PC-9 (cell line): ENCODE data around the gene PTGR1. TPM values are rescaled to one million over a fixed set of nuclear protein-coding genes. Genes with fewer than 3 reads are reported as not detected.
"Not testable (repeated sequence)": the region's sequence is repeated elsewhere in the genome, so short reads cannot be mapped to it uniquely, and the experiment has no call there.

Source experiments
- BruUV-seq: library from RNA; stranded (reverse); fragments of 400-500 nt; replicated peaks from 2 replicates; lab custom pipeline; 2021; lab: Mats Ljungman, UMichigan
- CTCF ChIA-PET: fragments of 300-600 bp; sonication (Branson Sonifier 250); formaldehyde crosslinking; loops from one replicate; lab custom pipeline; 2022; ENCODE audit warnings: antibody characterized with exemption; lab: Charles Lee
- POLR2A ChIA-PET: fragments of 300-600 bp; sonication (Branson Sonifier 250); formaldehyde crosslinking; loops from one replicate; lab custom pipeline; 2022; ENCODE audit warnings: antibody characterized with exemption; ENCODE audit not compliant: unreplicated experiment; lab: Charles Lee
- DNase-seq, 2 experiments: peaks; one replicate each; pipeline versions ENCODE4 v3.0.0 to v3.0.0-alpha.2; 2015 to 2022; ENCODE audit warnings: mixed read lengths in 1 of 2
- H2AFZ ChIP-seq: fragments of 200-600 bp; sonication (generic); 2 replicates; pipeline ENCODE4 v1.8.1; 2017; ENCODE audit warnings: antibody characterized with exemption
- H3F3A ChIP-seq: fragments of 200-600 bp; sonication (generic); 2 replicates; pipeline ENCODE4 v1.8.1; 2017; ENCODE audit warnings: antibody characterized with exemption, mild to moderate bottlenecking, low read depth; ENCODE audit not compliant: insufficient read depth
- H3K27ac ChIP-seq: fragments of 200-600 bp; sonication (generic); 2 replicates; pipeline ENCODE4 v1.6.1; 2016; ENCODE audit warnings: mixed run types
- H3K27me3 ChIP-seq: fragments of 200-600 bp; sonication (generic); 2 replicates; pipeline ENCODE4 v1.6.1; 2016; ENCODE audit warnings: low read depth, mixed run types; ENCODE audit not compliant: insufficient read depth
- H3K36me3 ChIP-seq: fragments of 200-600 bp; sonication (generic); 2 replicates; pipeline ENCODE4 v1.6.1; 2016; ENCODE audit warnings: low read depth, mixed run types
- H3K4me1 ChIP-seq: fragments of 200-600 bp; sonication (generic); replicated peaks from 2 replicates; pipeline ENCODE4 v1.6.1; 2016; ENCODE audit warnings: mixed run types; ENCODE audit not compliant: insufficient read depth
- H3K4me2 ChIP-seq: fragments of 200-600 bp; sonication (generic); 2 replicates; pipeline ENCODE4 v1.6.1; 2017; ENCODE audit warnings: mixed run types
- H3K4me3 ChIP-seq: fragments of 200-600 bp; sonication (generic); 2 replicates; pipeline ENCODE4 v1.6.1; 2016; ENCODE audit warnings: mixed run types
- H3K79me2 ChIP-seq: fragments of 200-600 bp; sonication (generic); 2 replicates; pipeline ENCODE4 v1.6.1; 2017; ENCODE audit warnings: low read depth, mixed run types
- H3K9me2 ChIP-seq: fragments of 200-600 bp; sonication (generic); 2 replicates; pipeline ENCODE4 v1.8.1; 2017; ENCODE audit warnings: mild to moderate bottlenecking; ENCODE audit not compliant: insufficient read depth
- H3K9me3 ChIP-seq: fragments of 200-600 bp; sonication (generic); 2 replicates; pipeline ENCODE4 v1.8.1; 2016; ENCODE audit warnings: low read depth; ENCODE audit not compliant: insufficient read depth
- H4K20me1 ChIP-seq: fragments of 200-600 bp; sonication (generic); 2 replicates; pipeline ENCODE4 v1.8.1; 2017; ENCODE audit not compliant: insufficient read depth
- EZH2 ChIP-seq: fragments of 200-600 bp; sonication (generic); IDR thresholded peaks from 2 replicates; pipeline ENCODE4 v1.8.0; 2017; ENCODE audit warnings: antibody characterized with exemption, low read depth
- intact Hi-C: fragments of 100-400 bp; cut with micrococcal nuclease; formaldehyde crosslinking; loops from one replicate; pipeline ENCODE4 v1.10.0; 2022; ENCODE audit not compliant: unreplicated experiment
- total RNA-seq: library from RNA; stranded (reverse); gene quantifications from 2 replicates; pipeline ENCODE4 v1.2.3, GENCODE V29; 2021
- TF ChIP-seq, protein P1 (sequence below): fragments of 200-600 bp; sonication (generic); conservative IDR thresholded peaks from 2 replicates; pipeline ENCODE4 v1.6.1; 2017; ENCODE audit warnings: mixed run types, antibody characterized with exemption, mild to moderate bottlenecking, moderate library complexity

Gene PTGR1
- total RNA-seq, 1 experiment from 2014 or later = 635 TPM

- POLR2A ChIA-PET = no interaction called here
- Histone ChIP-seq H4K20me1 (no peaks in the 10 kb centered on the region), H3K4me3 (no peak overlapping the region), H3K79me2 (no peaks in the 10 kb centered on the region), H3K27me3 (no peaks in the 10 kb centered on the region), H3F3A (peaks cover 82% of the 10 kb centered on the region), H3K27ac (no peak overlapping the region), H3K36me3 (peaks cover 69% of the 10 kb centered on the region), H3K9me3 (0 out of 2 replicates have a peak, but pooled peaks cover 3% of the 10 kb centered on the region), H3K4me2 (no peak overlapping the region), H3K9me2 (no peaks in the 10 kb centered on the region), H3K4me1 (no peaks in the 10 kb centered on the region), H2AFZ (no peak overlapping the region)
- no peak for DNase-seq
- intact Hi-C loops = no loop called here
- BruUV-seq = no TSS peak
- TF ChIP-seq, protein P1, sequence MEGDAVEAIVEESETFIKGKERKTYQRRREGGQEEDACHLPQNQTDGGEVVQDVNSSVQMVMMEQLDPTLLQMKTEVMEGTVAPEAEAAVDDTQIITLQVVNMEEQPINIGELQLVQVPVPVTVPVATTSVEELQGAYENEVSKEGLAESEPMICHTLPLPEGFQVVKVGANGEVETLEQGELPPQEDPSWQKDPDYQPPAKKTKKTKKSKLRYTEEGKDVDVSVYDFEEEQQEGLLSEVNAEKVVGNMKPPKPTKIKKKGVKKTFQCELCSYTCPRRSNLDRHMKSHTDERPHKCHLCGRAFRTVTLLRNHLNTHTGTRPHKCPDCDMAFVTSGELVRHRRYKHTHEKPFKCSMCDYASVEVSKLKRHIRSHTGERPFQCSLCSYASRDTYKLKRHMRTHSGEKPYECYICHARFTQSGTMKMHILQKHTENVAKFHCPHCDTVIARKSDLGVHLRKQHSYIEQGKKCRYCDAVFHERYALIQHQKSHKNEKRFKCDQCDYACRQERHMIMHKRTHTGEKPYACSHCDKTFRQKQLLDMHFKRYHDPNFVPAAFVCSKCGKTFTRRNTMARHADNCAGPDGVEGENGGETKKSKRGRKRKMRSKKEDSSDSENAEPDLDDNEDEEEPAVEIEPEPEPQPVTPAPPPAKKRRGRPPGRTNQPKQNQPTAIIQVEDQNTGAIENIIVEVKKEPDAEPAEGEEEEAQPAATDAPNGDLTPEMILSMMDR = no peak
- CTCF ChIA-PET = no interaction called here
Observed at GRCh38 chr9:111566234-111566633, 33.2 kb downstream of the PTGR1 start.

DNA sequence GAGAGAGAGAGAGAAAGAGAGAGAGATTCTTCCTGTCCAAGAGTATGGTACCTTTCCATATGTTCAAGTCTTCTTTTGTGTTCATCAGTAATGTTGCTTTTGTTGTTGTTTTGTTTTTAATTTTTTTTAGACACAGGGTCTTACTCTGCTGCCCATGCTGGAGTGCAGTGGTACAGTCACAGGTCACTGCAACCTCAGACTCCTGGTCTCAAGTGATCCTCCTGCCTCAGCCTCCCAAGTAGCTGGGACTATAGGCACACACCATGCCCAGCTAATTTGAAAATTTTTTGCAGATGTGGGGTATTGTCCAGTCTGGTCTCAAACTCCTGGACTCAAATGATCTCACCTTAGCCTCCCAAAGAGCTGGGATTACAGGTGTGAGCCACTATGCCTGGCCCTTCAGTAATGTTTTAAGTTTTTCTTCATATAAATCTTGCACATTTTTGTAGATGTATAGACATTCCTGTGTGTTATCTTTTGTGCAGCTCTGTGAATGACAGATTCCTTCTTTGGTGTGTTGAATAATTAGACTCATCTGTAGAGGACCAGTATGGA is 38.2 kb downstream of the PTGR1 start:
- H4K20me1 ChIP-seq = no peaks in the 10 kb centered on the region
- H3K27ac ChIP-seq = no peak overlapping the region
- H3K79me2 ChIP-seq = no peaks in the 10 kb centered on the region
- H3K4me3 ChIP-seq = no peak overlapping the region
- no peaks in the 10 kb centered on the region for H3K9me2 ChIP-seq
- no peaks in the 10 kb centered on the region for H3K27me3 ChIP-seq
- H3K4me1 ChIP-seq = no peaks in the 10 kb centered on the region
- ChIA-PET CTCF (no interaction called here), POLR2A (no interaction called here)
- TSS peak; percentile 22 for BruUV-seq
- H3K9me3 ChIP-seq = no peaks in the 10 kb centered on the region; the same call in 1 of the 2 replicates
- no peak overlapping the region for H3K4me2 ChIP-seq
- peaks cover 54% of the 10 kb centered on the region for H3F3A ChIP-seq
- TF ChIP-seq, protein P1 = no peak
- H2AFZ ChIP-seq = no peak overlapping the region
- no peak for DNase-seq
- H3K36me3 ChIP-seq = peaks cover 25% of the 10 kb centered on the region
- intact Hi-C loops = no loop called here

DNA sequence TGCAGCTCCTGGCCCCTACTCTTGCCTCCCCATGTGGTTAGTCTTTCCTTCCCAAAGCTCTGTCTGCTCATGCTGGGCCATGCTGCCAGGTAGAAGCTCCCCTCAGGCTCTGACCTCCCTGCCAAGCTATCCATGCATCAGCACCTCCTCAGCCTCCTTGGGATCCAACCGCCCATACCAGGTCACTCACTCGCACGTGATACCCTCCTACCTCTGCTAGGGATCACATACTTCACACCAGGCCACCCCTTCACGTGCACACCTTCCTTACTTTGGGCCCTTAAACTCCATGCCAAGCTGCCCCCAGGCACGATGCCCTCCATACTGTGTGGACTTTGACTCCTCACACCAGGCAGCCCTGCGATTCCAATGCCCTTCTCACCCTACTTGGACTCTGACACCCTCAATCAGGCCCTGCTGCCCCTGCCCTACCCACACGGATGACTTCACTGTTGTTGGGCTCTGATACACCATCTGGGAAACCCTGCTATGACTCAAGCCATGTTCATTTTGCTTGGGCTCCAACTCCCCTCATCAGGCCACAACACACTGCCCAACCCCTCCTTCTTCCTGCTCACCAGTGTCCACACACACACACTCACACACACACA is 40.3 kb downstream of the PTGR1 start:
- intact Hi-C loops = no loop called here
- H3K27me3 ChIP-seq = no peaks in the 10 kb centered on the region
- no peaks in the 10 kb centered on the region for H3K79me2 ChIP-seq
- H3K27ac ChIP-seq = no peak overlapping the region
- H3K9me2 ChIP-seq = no peaks in the 10 kb centered on the region
- H3K4me3 ChIP-seq = no peak overlapping the region
- peaks cover 8% of the 10 kb centered on the region; the same call in 1 of the 2 replicates for H3K36me3 ChIP-seq
- H3F3A ChIP-seq = peaks cover 38% of the 10 kb centered on the region
- peaks cover 8% of the 10 kb centered on the region; the same call in 1 of the 2 replicates for H3K9me3 ChIP-seq
- ChIA-PET POLR2A (interaction anchor here (0.7 kb wide), 1 partner anchor 911 kb away, joined by 3 read pairs; no protein-coding TSS in a partner anchor), CTCF (no interaction called here)
- H4K20me1 ChIP-seq = no peaks in the 10 kb centered on the region
- no peak overlapping the region for H3K4me2 ChIP-seq
- H3K4me1 ChIP-seq = no peaks in the 10 kb centered on the region
- peak; percentile 35 to 37 for DNase-seq
- no peak for TF ChIP-seq EZH2
- TF ChIP-seq, protein P1 = no peak
- BruUV-seq = no TSS peak
- no peak overlapping the region for H2AFZ ChIP-seq

- H4K20me1 ChIP-seq, POLR2A ChIA-PET, H3K27ac ChIP-seq, CTCF ChIA-PET, H3K27me3 ChIP-seq, H3K79me2 ChIP-seq, H3K9me2 ChIP-seq, H3K4me1 ChIP-seq, intact Hi-C loops, H3K36me3 ChIP-seq, H3F3A ChIP-seq, H2AFZ ChIP-seq, H3K4me2 ChIP-seq, DNase-seq, H3K4me3 ChIP-seq, BruUV-seq: not testable (repeated sequence)
- H3K9me3 ChIP-seq = peaks cover 31% of the 10 kb centered on the region; the same call in 1 of the 2 replicates
Observed at GRCh38 chr9:111555425-111555824, 44.0 kb downstream of the PTGR1 start.
